ENCODE measurements around the gene CALN1. TPM values are rescaled to one million over a fixed set of nuclear protein-coding genes. Genes with fewer than 3 reads are reported as not detected.

The CALN1 gene
- total RNA-seq, 1 experiment from 2014 or later: not detected

DNA sequence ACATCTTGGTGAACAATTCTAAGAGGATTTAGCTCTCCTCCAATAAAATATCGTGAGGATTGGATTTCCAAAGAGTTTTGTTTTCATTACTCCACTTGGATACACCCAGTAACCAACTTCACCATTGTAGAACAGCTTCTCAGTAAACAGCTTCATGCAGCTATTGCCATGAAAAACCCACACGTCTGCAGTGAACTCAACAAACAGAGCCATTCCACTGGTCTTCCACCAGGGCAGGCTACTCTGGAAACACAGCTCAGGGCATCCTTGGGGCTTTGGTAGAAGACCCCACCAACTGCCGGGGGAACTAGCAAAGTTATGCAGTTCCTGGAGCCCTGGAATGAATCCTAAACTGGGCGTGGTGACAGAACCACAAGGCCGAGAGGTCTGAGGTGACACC is 77.4 kb downstream of the CALN1 start:
- no peak overlapping the region for H3K9ac ChIP-seq (ENCODE audit: low read length)
- no peaks in the 10 kb centered on the region for H3K79me2 ChIP-seq (ENCODE audit: low read length)
- no peak for DNase-seq
- H3K27me3 ChIP-seq (ENCODE audit: low read length): no peaks in the 10 kb centered on the region
- H3K4me3 ChIP-seq (ENCODE audit: low read length): no peak overlapping the region
- no peaks in the 10 kb centered on the region for H3K9me2 ChIP-seq (replicated peaks; ENCODE audit: insufficient read depth, low read length)
- no peak overlapping the region for H2AFZ ChIP-seq (ENCODE audit: low read length)
- no peaks in the 10 kb centered on the region for H3K36me3 ChIP-seq (ENCODE audit: insufficient read depth, low read length)
- H3K9me3 ChIP-seq (ENCODE audit: low read length): no peaks in the 10 kb centered on the region
- no peak overlapping the region for H3K4me2 ChIP-seq (ENCODE audit: low read depth, low read length, poor library complexity, severe bottlenecking)
- H4K20me1 ChIP-seq (ENCODE audit: insufficient read depth, low read depth, low read length): no peaks in the 10 kb centered on the region
- H3K4me1 ChIP-seq (ENCODE audit: low read length): no peaks in the 10 kb centered on the region
- H3K27ac ChIP-seq (ENCODE audit: low read length): no peak overlapping the region

DNA sequence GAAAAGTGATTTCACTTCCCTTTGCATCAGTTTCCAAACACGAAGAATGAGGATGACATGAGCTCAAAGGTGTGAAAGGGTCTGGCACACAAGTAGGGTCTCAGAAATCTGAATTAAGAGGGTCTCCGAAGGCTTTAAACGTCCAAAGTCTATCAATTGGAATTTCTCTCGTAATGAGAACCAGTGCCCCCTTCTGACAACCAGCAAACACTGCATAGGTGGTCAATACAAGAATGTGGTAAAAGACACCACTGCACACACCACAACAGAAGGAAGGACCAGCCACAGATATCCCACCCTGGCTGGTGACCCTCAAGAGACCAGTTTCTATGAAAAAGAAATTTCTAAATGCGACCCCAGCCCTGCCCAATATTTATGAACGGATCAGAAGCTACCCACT is 78.1 kb downstream of the CALN1 start:
- H3K4me3 ChIP-seq (ENCODE audit: low read length): no peak overlapping the region
- no peak overlapping the region for H2AFZ ChIP-seq (ENCODE audit: low read length)
- no peaks in the 10 kb centered on the region for H3K9me3 ChIP-seq (ENCODE audit: low read length)
- no peak overlapping the region for H3K4me2 ChIP-seq (ENCODE audit: low read depth, low read length, poor library complexity, severe bottlenecking)
- H3K79me2 ChIP-seq (ENCODE audit: low read length): no peaks in the 10 kb centered on the region
- peak; percentile 43 for DNase-seq
- H3K9me2 ChIP-seq (replicated peaks; ENCODE audit: insufficient read depth, low read length): no peaks in the 10 kb centered on the region
- no peaks in the 10 kb centered on the region for H3K27me3 ChIP-seq (ENCODE audit: low read length)
- no peaks in the 10 kb centered on the region for H3K36me3 ChIP-seq (ENCODE audit: insufficient read depth, low read length)
- no peaks in the 10 kb centered on the region for H4K20me1 ChIP-seq (ENCODE audit: insufficient read depth, low read depth, low read length)
- no peaks in the 10 kb centered on the region for H3K4me1 ChIP-seq (ENCODE audit: low read length)
- H3K9ac ChIP-seq (ENCODE audit: low read length): no peak overlapping the region
- H3K27ac ChIP-seq (ENCODE audit: low read length): no peak overlapping the region

DNA sequence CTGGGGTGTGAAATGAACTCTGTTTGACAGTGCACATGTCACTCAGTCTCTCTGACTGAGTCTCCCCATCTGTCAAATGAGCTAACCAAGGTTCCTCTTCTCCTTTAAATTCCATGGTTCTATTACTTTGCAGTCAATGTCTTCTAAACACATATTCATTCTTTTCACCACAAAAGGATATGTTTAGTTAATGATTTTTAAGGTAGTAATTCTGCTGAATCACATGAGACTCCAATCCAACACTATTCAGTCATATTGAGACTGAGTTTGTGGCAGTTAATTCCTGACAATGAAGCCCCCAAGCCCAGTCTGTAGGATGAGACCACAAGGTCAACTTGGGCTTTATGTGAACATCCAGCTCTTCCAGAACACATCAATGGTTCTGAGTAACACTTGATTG is 85.3 kb downstream of the CALN1 start:
- Histone ChIP-seq H3K27me3 (ENCODE audit: low read length) (no peaks in the 10 kb centered on the region), H3K4me2 (ENCODE audit: low read depth, low read length, poor library complexity, severe bottlenecking) (no peak overlapping the region), H3K9me2 (replicated peaks; ENCODE audit: insufficient read depth, low read length) (no peaks in the 10 kb centered on the region), H4K20me1 (ENCODE audit: insufficient read depth, low read depth, low read length) (no peaks in the 10 kb centered on the region), H2AFZ (ENCODE audit: low read length) (no peak overlapping the region), H3K36me3 (ENCODE audit: insufficient read depth, low read length) (no peaks in the 10 kb centered on the region), H3K4me3 (ENCODE audit: low read length) (no peak overlapping the region), H3K27ac (ENCODE audit: low read length) (no peak overlapping the region), H3K9me3 (ENCODE audit: low read length) (no peaks in the 10 kb centered on the region), H3K9ac (ENCODE audit: low read length) (no peak overlapping the region), H3K79me2 (ENCODE audit: low read length) (no peaks in the 10 kb centered on the region), H3K4me1 (ENCODE audit: low read length) (no peaks in the 10 kb centered on the region)
- DNase-seq: no peak

DNA sequence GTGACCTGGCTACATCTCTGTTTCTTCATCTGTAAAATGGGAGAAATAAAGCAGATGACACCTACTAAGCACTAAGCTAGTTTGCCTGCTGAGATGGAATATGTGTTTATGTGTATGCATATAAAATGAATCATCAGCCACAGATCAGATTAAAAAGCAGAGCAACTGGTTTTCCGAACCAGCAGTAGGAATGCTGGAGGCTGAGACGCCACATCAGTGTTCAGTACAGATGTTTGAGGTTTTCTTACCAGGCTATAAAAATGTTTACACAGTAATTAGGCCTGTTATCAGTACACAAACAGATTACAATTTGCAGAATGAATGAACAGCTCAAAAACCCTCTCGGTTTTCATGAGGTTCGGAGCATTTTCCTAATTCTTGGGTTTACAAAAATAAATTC is 85.8 kb downstream of the CALN1 start:
- Histone ChIP-seq H3K9me2 (replicated peaks; ENCODE audit: insufficient read depth, low read length) (no peaks in the 10 kb centered on the region), H3K36me3 (ENCODE audit: insufficient read depth, low read length) (no peaks in the 10 kb centered on the region), H3K79me2 (ENCODE audit: low read length) (no peaks in the 10 kb centered on the region), H3K9ac (ENCODE audit: low read length) (no peak overlapping the region), H3K4me1 (ENCODE audit: low read length) (no peaks in the 10 kb centered on the region), H3K4me3 (ENCODE audit: low read length) (no peak overlapping the region), H4K20me1 (ENCODE audit: insufficient read depth, low read depth, low read length) (no peaks in the 10 kb centered on the region), H3K9me3 (ENCODE audit: low read length) (no peaks in the 10 kb centered on the region), H2AFZ (ENCODE audit: low read length) (no peak overlapping the region), H3K4me2 (ENCODE audit: low read depth, low read length, poor library complexity, severe bottlenecking) (no peak overlapping the region), H3K27me3 (ENCODE audit: low read length) (no peaks in the 10 kb centered on the region), H3K27ac (ENCODE audit: low read length) (no peak overlapping the region)
- DNase-seq: no peak

DNA sequence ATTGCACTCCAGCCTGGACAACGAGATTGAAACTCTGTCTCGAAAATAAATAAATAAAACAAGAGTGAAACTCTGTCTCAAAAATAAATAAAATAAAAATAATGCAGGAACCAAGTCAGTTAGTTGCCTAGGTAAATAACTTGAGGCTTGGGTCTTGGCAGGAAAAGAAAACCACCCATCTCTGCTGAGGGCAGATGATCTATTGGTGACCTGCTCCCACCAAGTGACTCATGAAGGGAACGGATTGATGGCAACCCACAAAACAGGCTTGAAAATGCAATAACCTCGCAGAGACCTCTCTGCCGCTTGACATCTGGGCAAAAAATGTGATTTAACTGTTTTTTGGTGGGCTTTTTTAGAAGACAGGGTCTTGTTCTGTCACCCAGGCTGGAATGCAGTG is 86.6 kb downstream of the CALN1 start:
- H3K27me3 ChIP-seq (ENCODE audit: low read length): no peaks in the 10 kb centered on the region
- no peaks in the 10 kb centered on the region for H3K9me3 ChIP-seq (ENCODE audit: low read length)
- no peak overlapping the region for H3K4me2 ChIP-seq (ENCODE audit: low read depth, low read length, poor library complexity, severe bottlenecking)
- H4K20me1 ChIP-seq (ENCODE audit: insufficient read depth, low read depth, low read length): no peaks in the 10 kb centered on the region
- no peaks in the 10 kb centered on the region for H3K9me2 ChIP-seq (replicated peaks; ENCODE audit: insufficient read depth, low read length)
- no peak overlapping the region for H2AFZ ChIP-seq (ENCODE audit: low read length)
- DNase-seq: no peak
- H3K4me3 ChIP-seq (ENCODE audit: low read length): no peak overlapping the region
- H3K9ac ChIP-seq (ENCODE audit: low read length): no peak overlapping the region
- H3K4me1 ChIP-seq (ENCODE audit: low read length): no peaks in the 10 kb centered on the region
- no peaks in the 10 kb centered on the region for H3K79me2 ChIP-seq (ENCODE audit: low read length)
- no peak overlapping the region for H3K27ac ChIP-seq (ENCODE audit: low read length)
- H3K36me3 ChIP-seq (ENCODE audit: insufficient read depth, low read length): no peaks in the 10 kb centered on the region

DNA sequence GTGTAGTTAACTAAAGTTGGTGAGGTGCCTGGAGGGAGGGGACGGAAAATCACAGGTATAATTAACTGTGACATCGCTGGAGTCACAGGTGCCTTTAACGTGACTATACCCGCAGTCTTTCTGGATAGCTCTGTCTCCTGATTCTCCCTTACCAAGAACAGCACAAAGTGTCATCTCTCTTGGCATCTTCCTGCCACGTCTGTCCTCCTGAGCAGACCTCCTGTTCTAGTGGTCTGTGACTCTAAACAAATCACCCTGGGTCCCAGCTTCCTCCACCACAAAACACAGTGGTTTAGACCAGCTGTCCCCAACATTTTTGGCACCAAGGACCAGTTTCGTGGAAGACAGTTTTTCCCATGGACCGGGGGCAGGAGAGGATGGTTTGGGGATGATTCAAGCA is 90.5 kb downstream of the CALN1 start:
- Histone ChIP-seq H3K27ac (ENCODE audit: low read length) (no peak overlapping the region), H3K4me2 (ENCODE audit: low read depth, low read length, poor library complexity, severe bottlenecking) (no peak overlapping the region), H3K4me3 (ENCODE audit: low read length) (no peak overlapping the region), H3K4me1 (ENCODE audit: low read length) (no peaks in the 10 kb centered on the region), H3K36me3 (ENCODE audit: insufficient read depth, low read length) (no peaks in the 10 kb centered on the region), H4K20me1 (ENCODE audit: insufficient read depth, low read depth, low read length) (no peaks in the 10 kb centered on the region), H2AFZ (ENCODE audit: low read length) (no peak overlapping the region), H3K9ac (ENCODE audit: low read length) (no peak overlapping the region), H3K27me3 (ENCODE audit: low read length) (no peaks in the 10 kb centered on the region), H3K79me2 (ENCODE audit: low read length) (no peaks in the 10 kb centered on the region), H3K9me3 (ENCODE audit: low read length) (no peaks in the 10 kb centered on the region), H3K9me2 (replicated peaks; ENCODE audit: insufficient read depth, low read length) (no peaks in the 10 kb centered on the region)
- no peak for DNase-seq

DNA sequence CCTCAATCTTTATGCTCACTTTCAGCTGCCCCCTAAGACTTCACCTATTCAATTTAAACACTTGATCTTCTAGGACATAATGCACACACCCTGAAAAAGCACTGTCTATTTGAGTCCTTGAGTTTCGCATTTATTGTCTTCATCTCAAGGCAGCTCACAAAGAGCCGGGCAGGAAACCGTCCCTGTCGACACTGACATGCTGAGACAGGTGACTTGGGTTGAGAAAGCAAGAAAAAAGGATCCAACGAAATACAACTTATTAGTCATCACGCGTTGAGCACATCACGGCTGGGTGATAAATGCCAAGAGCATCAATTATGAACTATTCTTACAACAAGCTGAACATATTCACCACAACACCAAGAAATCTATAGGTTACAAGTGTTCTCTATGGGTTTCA is 91.1 kb downstream of the CALN1 start:
- no peaks in the 10 kb centered on the region for H3K4me1 ChIP-seq (ENCODE audit: low read length)
- no peak overlapping the region for H2AFZ ChIP-seq (ENCODE audit: low read length)
- no peaks in the 10 kb centered on the region for H3K36me3 ChIP-seq (ENCODE audit: insufficient read depth, low read length)
- no peak overlapping the region for H3K4me2 ChIP-seq (ENCODE audit: low read depth, low read length, poor library complexity, severe bottlenecking)
- no peaks in the 10 kb centered on the region for H3K9me3 ChIP-seq (ENCODE audit: low read length)
- H3K4me3 ChIP-seq (ENCODE audit: low read length): no peak overlapping the region
- no peaks in the 10 kb centered on the region for H3K27me3 ChIP-seq (ENCODE audit: low read length)
- H3K79me2 ChIP-seq (ENCODE audit: low read length): no peaks in the 10 kb centered on the region
- H3K27ac ChIP-seq (ENCODE audit: low read length): no peak overlapping the region
- no peak overlapping the region for H3K9ac ChIP-seq (ENCODE audit: low read length)
- DNase-seq: no peak
- no peaks in the 10 kb centered on the region for H4K20me1 ChIP-seq (ENCODE audit: insufficient read depth, low read depth, low read length)
- H3K9me2 ChIP-seq (replicated peaks; ENCODE audit: insufficient read depth, low read length): no peaks in the 10 kb centered on the region

DNA sequence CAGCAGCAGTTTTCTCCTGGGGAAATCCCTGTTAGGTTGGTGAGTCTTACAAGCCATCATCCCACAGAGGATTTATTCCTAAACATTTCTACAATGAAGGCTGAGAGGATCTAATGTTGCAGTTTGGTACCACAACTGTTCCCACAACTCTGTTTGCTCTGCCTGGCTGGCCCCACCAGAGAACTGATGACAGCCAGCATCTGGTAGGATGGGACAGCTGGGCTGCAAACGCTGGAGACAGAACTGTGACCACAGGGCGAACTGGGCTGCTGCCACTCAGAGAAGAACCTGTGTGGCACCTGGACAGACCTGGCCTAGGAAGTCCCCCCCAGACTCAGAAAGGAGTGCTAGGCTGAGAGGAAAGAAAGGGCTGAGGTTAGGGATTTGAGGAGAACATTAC is 94.8 kb downstream of the CALN1 start:
- Histone ChIP-seq H3K4me1 (ENCODE audit: low read length) (no peaks in the 10 kb centered on the region), H3K9me2 (replicated peaks; ENCODE audit: insufficient read depth, low read length) (no peaks in the 10 kb centered on the region), H2AFZ (ENCODE audit: low read length) (no peak overlapping the region), H3K79me2 (ENCODE audit: low read length) (no peaks in the 10 kb centered on the region), H3K9me3 (ENCODE audit: low read length) (no peaks in the 10 kb centered on the region), H3K9ac (ENCODE audit: low read length) (no peak overlapping the region), H3K36me3 (ENCODE audit: insufficient read depth, low read length) (no peaks in the 10 kb centered on the region), H3K27me3 (ENCODE audit: low read length) (no peaks in the 10 kb centered on the region), H4K20me1 (ENCODE audit: insufficient read depth, low read depth, low read length) (no peaks in the 10 kb centered on the region), H3K4me3 (ENCODE audit: low read length) (no peak overlapping the region), H3K27ac (ENCODE audit: low read length) (no peak overlapping the region), H3K4me2 (ENCODE audit: low read depth, low read length, poor library complexity, severe bottlenecking) (no peak overlapping the region)
- no peak for DNase-seq

DNA sequence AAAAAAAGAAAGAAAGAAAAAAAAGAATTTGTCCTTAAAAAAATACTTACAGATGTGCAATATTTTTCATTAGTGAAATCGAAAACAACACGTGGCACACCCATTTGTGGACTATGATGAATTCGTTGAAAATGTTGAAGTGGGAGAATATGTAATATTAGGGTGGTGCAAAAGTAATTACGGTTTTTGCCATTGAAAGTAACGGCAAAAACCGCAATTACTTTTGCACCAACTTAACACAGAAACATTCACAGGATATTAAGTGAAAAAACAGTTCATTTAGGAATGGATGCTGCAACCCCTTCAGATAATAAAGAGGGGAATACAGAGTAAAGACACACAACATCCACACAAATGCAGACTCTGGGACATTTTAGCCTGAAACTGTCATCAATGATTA is 96.0 kb downstream of the CALN1 start:
- Histone ChIP-seq H4K20me1 (ENCODE audit: insufficient read depth, low read depth, low read length) (no peaks in the 10 kb centered on the region), H3K9ac (ENCODE audit: low read length) (no peak overlapping the region), H3K36me3 (ENCODE audit: insufficient read depth, low read length) (no peaks in the 10 kb centered on the region), H3K4me1 (ENCODE audit: low read length) (no peaks in the 10 kb centered on the region), H3K9me2 (replicated peaks; ENCODE audit: insufficient read depth, low read length) (no peaks in the 10 kb centered on the region), H3K9me3 (ENCODE audit: low read length) (no peaks in the 10 kb centered on the region), H2AFZ (ENCODE audit: low read length) (no peak overlapping the region), H3K79me2 (ENCODE audit: low read length) (no peaks in the 10 kb centered on the region), H3K27ac (ENCODE audit: low read length) (no peak overlapping the region), H3K27me3 (ENCODE audit: low read length) (no peaks in the 10 kb centered on the region), H3K4me3 (ENCODE audit: low read length) (no peak overlapping the region), H3K4me2 (ENCODE audit: low read depth, low read length, poor library complexity, severe bottlenecking) (no peak overlapping the region)
- no peak for DNase-seq
